Stimulated activated CD8-positive, alpha-beta memory T cell treated with anti-CD3 and anti-CD28 coated beads, Interleukin-7, amount 100 ng/mL, for 1 hour (primary cell): ENCODE results near the gene ITGA5.

Experiments
- DNase-seq, 2 donors: peaks; one replicate each; pipeline ENCODE4 v3.0.0-alpha.2; 2020; ENCODE audit warnings: low read depth in 2 of 2

Gene ITGA5

GRCh38 chr12:54352891-54353874 lies 65.9 kb downstream of the ITGA5 start:
- no peak for DNase-seq

- no peak for DNase-seq
Measured at GRCh38 chr12:54352022-54352531, 67.0 kb downstream of the ITGA5 start.

DNA sequence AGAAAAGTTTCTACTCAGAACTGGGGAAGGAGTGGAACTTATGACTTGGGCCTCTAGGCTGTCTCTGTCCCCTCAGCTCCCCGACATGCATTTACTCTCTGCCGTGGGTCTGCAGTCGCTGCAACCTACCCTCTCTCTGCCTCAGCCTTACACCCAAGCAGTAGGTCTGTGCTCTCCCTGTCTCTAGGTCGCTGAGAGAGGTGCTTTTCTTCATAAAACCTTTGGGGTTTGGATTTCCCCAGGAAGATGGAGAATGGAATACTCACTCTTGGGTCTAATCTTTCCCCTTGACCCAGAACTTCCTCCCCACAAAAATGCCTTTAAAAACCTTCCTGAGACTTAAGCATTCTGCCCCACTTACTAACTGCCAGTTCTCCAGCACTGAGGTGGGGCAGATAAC lies 67.7 kb downstream of the ITGA5 start:
- no peak for DNase-seq

GRCh38 chr12:54350743-54351142 lies 68.3 kb downstream of the ITGA5 start:
- no peak for DNase-seq

DNA sequence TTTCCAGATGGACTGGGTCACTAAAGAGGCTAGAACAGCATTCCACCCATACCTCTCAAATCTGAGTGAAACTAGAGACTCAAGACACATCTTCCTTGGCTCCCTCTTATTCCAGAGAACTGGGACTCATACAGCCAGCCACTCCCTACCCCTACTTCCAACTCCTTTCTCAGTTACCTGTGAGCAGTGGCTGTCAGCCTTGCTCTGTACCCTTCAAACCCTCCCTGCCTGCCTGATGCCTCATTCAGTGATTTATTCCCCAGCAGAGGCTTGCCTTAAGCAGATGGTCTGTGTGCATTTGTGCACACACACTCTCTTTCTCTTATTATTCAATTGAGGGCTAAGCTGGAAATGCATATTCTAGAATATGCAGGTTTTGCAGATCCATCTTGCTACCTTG lies 69.4 kb downstream of the ITGA5 start:
- DNase-seq = no peak

DNA sequence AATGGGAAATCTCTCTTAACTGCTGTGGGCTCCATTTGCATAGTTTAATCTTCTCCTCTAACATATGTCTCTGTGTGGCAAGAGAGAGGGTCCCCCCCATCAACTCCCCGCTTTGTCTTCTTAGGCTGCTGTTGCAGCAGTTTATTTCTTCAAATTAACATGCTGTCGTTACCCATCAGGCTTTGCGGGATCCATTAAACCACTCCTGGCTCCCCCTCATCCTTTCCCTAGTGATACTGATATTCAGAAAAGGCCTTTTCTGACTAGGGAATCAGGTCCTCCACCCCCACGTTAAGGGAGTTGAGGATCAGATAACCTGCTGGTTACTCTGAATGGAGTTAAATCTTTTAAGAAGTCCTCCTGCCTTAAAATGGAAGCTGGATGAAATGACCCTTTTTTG lies 70.0 kb downstream of the ITGA5 start:
- no peak for DNase-seq
